ENCODE measurements around the gene VEPH1.

VEPH1 gene

DNA sequence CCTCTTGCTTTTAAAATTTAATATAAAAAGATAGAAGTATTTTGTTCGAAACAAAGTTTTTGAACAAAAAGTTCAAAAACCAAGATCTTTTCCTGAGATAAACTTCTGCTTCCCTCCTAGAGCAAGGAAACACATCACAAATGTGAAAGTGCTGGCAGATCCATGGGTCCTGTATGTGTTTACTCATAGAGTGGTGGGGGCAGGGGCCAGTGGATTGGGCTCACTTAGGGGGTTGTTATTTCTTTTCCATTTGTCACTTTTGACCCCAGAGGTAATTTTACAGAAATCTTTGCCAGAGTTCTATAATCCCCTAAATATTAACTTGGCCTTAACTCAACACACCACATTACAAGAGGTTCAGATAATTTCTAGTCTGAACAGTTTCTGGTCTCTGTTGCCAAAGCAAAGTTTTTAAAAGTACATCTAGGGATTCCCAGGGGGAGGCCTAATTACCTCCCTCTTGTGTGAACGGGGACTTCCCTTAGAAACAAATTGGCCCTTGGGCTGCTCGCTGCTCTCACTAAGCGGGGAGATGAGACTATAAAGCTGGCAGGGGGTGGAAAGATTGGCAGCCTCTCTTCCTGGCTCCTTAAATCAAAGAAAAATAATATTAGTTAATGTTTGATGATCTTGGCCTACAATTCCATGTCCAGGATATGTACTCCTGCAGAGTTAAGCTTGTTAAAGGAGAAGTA, 133.3 kb downstream of the VEPH1 start:
- Histone ChIP-seq H3K27ac (ENCODE audit: low read depth, low read length) (no peak overlapping the region), H3K4me1 (ENCODE audit: control insufficient read depth, low read length) (no peaks in the 10 kb centered on the region), H3K36me3 (ENCODE audit: control insufficient read depth, low read length) (no peaks in the 10 kb centered on the region), H3K9me3 (ENCODE audit: control insufficient read depth, insufficient read depth, low read length) (no peaks in the 10 kb centered on the region), H3K27me3 (ENCODE audit: control insufficient read depth, low read length) (no peaks in the 10 kb centered on the region), H3K4me2 (ENCODE audit: low read length) (no peak overlapping the region), H3K9me2 (replicated peaks; ENCODE audit: control insufficient read depth, low read length) (no peaks in the 10 kb centered on the region), H3F3A (ENCODE audit: control insufficient read depth, insufficient read depth) (no peaks in the 10 kb centered on the region), H3K79me2 (ENCODE audit: control insufficient read depth, low read length) (no peaks in the 10 kb centered on the region), H3K4me3 (ENCODE audit: low read length) (no peak overlapping the region), H4K20me1 (ENCODE audit: control insufficient read depth, insufficient read depth, low read depth, low read length) (no peaks in the 10 kb centered on the region)
- TF ChIP-seq, protein P1, sequence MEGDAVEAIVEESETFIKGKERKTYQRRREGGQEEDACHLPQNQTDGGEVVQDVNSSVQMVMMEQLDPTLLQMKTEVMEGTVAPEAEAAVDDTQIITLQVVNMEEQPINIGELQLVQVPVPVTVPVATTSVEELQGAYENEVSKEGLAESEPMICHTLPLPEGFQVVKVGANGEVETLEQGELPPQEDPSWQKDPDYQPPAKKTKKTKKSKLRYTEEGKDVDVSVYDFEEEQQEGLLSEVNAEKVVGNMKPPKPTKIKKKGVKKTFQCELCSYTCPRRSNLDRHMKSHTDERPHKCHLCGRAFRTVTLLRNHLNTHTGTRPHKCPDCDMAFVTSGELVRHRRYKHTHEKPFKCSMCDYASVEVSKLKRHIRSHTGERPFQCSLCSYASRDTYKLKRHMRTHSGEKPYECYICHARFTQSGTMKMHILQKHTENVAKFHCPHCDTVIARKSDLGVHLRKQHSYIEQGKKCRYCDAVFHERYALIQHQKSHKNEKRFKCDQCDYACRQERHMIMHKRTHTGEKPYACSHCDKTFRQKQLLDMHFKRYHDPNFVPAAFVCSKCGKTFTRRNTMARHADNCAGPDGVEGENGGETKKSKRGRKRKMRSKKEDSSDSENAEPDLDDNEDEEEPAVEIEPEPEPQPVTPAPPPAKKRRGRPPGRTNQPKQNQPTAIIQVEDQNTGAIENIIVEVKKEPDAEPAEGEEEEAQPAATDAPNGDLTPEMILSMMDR (IDR thresholded peaks at IDR 0.05; ENCODE audit: low read depth, low read length, poor library complexity, severe bottlenecking), result no peak
- TF ChIP-seq EZH2phosphoT487 (IDR thresholded peaks at IDR 0.05; ENCODE audit: borderline replicate concordance, low read length), result no peak

- Histone ChIP-seq H4K20me1 (ENCODE audit: control insufficient read depth, insufficient read depth, low read depth, low read length) (no peaks in the 10 kb centered on the region), H3K79me2 (ENCODE audit: control insufficient read depth, low read length) (no peaks in the 10 kb centered on the region), H3K36me3 (ENCODE audit: control insufficient read depth, low read length) (no peaks in the 10 kb centered on the region), H3K4me1 (ENCODE audit: control insufficient read depth, low read length) (no peaks in the 10 kb centered on the region), H3K4me2 (ENCODE audit: low read length) (no peak overlapping the region), H3K27ac (ENCODE audit: low read depth, low read length) (no peak overlapping the region), H3K9me3 (ENCODE audit: control insufficient read depth, insufficient read depth, low read length) (no peaks in the 10 kb centered on the region), H3F3A (ENCODE audit: control insufficient read depth, insufficient read depth) (no peaks in the 10 kb centered on the region), H3K9me2 (replicated peaks; ENCODE audit: control insufficient read depth, low read length) (no peaks in the 10 kb centered on the region), H3K4me3 (ENCODE audit: low read length) (no peak overlapping the region), H3K27me3 (ENCODE audit: control insufficient read depth, low read length) (no peaks in the 10 kb centered on the region)
- TF ChIP-seq, protein P1 (IDR thresholded peaks at IDR 0.05; ENCODE audit: low read depth, low read length, poor library complexity, severe bottlenecking), result no peak
- TF ChIP-seq EZH2phosphoT487 (IDR thresholded peaks at IDR 0.05; ENCODE audit: borderline replicate concordance, low read length), result no peak
Observed at GRCh38 chr3:157368171-157368570, 135.0 kb downstream of the VEPH1 start.

DNA sequence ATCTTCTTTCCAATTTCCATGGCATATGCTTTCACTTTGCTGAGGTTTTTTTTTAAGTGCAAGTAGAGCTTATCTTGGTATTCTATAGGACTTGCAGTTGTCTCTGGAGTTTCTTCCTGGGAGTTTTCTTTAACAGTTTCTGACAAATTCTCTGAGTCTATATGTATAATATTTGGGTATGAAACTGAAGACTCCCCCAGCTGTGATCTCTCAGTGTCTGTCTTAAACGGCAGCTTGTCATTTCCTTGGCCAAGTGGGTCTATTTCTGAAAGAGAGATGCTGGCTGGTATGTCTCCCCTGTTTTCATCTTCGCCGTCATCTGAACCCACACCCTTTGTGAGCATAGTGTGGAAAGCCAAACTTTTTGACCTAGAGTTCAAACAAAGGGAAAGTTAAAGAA, 139.8 kb downstream of the VEPH1 start:
- no peaks in the 10 kb centered on the region for H3K4me1 ChIP-seq (ENCODE audit: control insufficient read depth, low read length)
- H3K4me2 ChIP-seq (ENCODE audit: low read length), result no peak overlapping the region
- TF ChIP-seq, protein P1 (IDR thresholded peaks at IDR 0.05; ENCODE audit: low read depth, low read length, poor library complexity, severe bottlenecking), result no peak
- no peak for TF ChIP-seq EZH2phosphoT487 (IDR thresholded peaks at IDR 0.05; ENCODE audit: borderline replicate concordance, low read length)
- no peak overlapping the region for H3K4me3 ChIP-seq (ENCODE audit: low read length)
- no peaks in the 10 kb centered on the region for H3K79me2 ChIP-seq (ENCODE audit: control insufficient read depth, low read length)
- H3F3A ChIP-seq (ENCODE audit: control insufficient read depth, insufficient read depth), result no peaks in the 10 kb centered on the region
- H3K9me3 ChIP-seq (ENCODE audit: control insufficient read depth, insufficient read depth, low read length), result no peaks in the 10 kb centered on the region
- no peak overlapping the region for H3K27ac ChIP-seq (ENCODE audit: low read depth, low read length)
- H3K27me3 ChIP-seq (ENCODE audit: control insufficient read depth, low read length), result no peaks in the 10 kb centered on the region
- no peaks in the 10 kb centered on the region for H3K9me2 ChIP-seq (replicated peaks; ENCODE audit: control insufficient read depth, low read length)
- no peaks in the 10 kb centered on the region for H3K36me3 ChIP-seq (ENCODE audit: control insufficient read depth, low read length)
- H4K20me1 ChIP-seq (ENCODE audit: control insufficient read depth, insufficient read depth, low read depth, low read length), result no peaks in the 10 kb centered on the region

Measured in DOHH2 (cell line).